CD4-positive, alpha-beta T cell treated with Interleukin-21 for 1 hour (primary cell): Measurements from ENCODE around the gene ZNF471.

Source experiments
- DNase-seq: peaks from one replicate; pipeline ENCODE4 v3.0.0-alpha.2; 2020

ZNF471 gene

GRCh38 chr19:56577719-56578602, 70.3 kb downstream of the ZNF471 start:
- no peak for DNase-seq
